HepG2 (cell line): ENCODE measurements around the gene SIGLEC10. TPM values are rescaled to one million over a fixed set of nuclear protein-coding genes. Genes with fewer than 3 reads are reported as not detected.

Source experiments
- FOXA1 ChIP-seq, 2 experiments: fragments of 450-650 bp in 1 of 2; sonication (generic) in 1 of 2; formaldehyde crosslinking in 1 of 2; IDR thresholded peaks; 2 replicates each; pipeline versions ENCODE4 v1.4.0 to v1.6.1; 2016 to 2020; ENCODE audit warnings: missing genetic modification reagents in 1 of 2
- KDM1A ChIP-seq: IDR thresholded peaks from 2 replicates; pipeline ENCODE4 v1.6.1; 2016; ENCODE audit warnings: missing compliant biosample characterization
- KLF13 ChIP-seq: sonication (generic); formaldehyde crosslinking; IDR thresholded peaks from 2 replicates; pipeline ENCODE4 v1.4.0; 2020; ENCODE audit warnings: mild to moderate bottlenecking, missing genetic modification reagents
- NFAT5 ChIP-seq: sonication (generic); formaldehyde crosslinking; IDR thresholded peaks from 2 replicates; pipeline ENCODE4 v1.4.0; 2020; ENCODE audit warnings: missing genetic modification reagents
- RNF219 ChIP-seq: sonication (generic); formaldehyde crosslinking; IDR thresholded peaks from 2 replicates; pipeline ENCODE4 v1.5.0; 2020; ENCODE audit warnings: mild to moderate bottlenecking, missing genetic modification reagents
- SCMH1 ChIP-seq: sonication (generic); formaldehyde crosslinking; IDR thresholded peaks from 2 replicates; pipeline ENCODE4 v1.9.0; 2021; ENCODE audit warnings: missing genetic modification reagents, mild to moderate bottlenecking, borderline replicate concordance
- SRF ChIP-seq: IDR thresholded peaks from 2 replicates; pipeline ENCODE4 v1.6.1; 2011; ENCODE audit warnings: mild to moderate bottlenecking, low read depth, low read length, moderate library complexity
- SUZ12 ChIP-seq: fragments of 150-350 bp; IDR thresholded peaks from 2 replicates; pipeline ENCODE4 v1.6.1; 2014; ENCODE audit warnings: low read depth, low read length
- TEF ChIP-seq: sonication (generic); formaldehyde crosslinking; IDR thresholded peaks from 2 replicates; pipeline ENCODE4 v1.5.0; 2020; ENCODE audit warnings: missing genetic modification reagents
- ZNF629 ChIP-seq: sonication (generic); formaldehyde crosslinking; conservative IDR thresholded peaks from 2 replicates; pipeline ENCODE4 v1.5.0; 2020; ENCODE audit warnings: missing genetic modification reagents
- ZSCAN30 ChIP-seq: sonication (generic); formaldehyde crosslinking; IDR thresholded peaks from 2 replicates; pipeline ENCODE4 v1.5.0; 2020; ENCODE audit warnings: mild to moderate bottlenecking, missing genetic modification reagents
- polyA plus RNA-seq, 8 experiments: library from polyadenylated mRNA; depleted of rRNA in 3 of 8; stranded (reverse) in 7 of 8; unstranded in 1 of 8; fragments of >200 nt; fragmentation: Illumina TruSeq in 4 of 8; extraction: Trizol in 4 of 8; gene quantifications; 2 replicates each; pipeline versions ENCODE4 v1.2.1 to v1.2.3, GENCODE V29; 2011 to 2016; ENCODE audit warnings: low read depth in 4 of 8, missing spikeins in 1 of 8, mixed read lengths in 1 of 8; ENCODE audit not compliant: insufficient read depth in 1 of 8
- total RNA-seq, 5 experiments: library from RNA; depleted of rRNA; stranded (reverse); fragments of >200 nt; fragmentation: Illumina TruSeq; extraction: Trizol; gene quantifications; 2 replicates each; pipeline ENCODE4 v1.2.3, GENCODE V29; 2016; ENCODE audit warnings: low read depth in 1 of 5
- TF ChIP-seq, protein P1 (sequence below): IDR thresholded peaks from 2 replicates; pipeline ENCODE4 v1.6.1; 2016; ENCODE audit warnings: low read depth, borderline replicate concordance
- TF ChIP-seq, protein P2 (sequence below): sonication (generic); formaldehyde crosslinking; IDR thresholded peaks from 2 replicates; pipeline ENCODE4 v1.4.0; 2020; ENCODE audit warnings: mild to moderate bottlenecking, missing genetic modification reagents, borderline replicate concordance
- TF ChIP-seq, protein P3 (sequence below), 2 experiments: fragments of 450-650 bp in 1 of 2; sonication (generic) in 1 of 2; formaldehyde crosslinking; IDR thresholded peaks; 2 replicates each; pipeline versions ENCODE4 v1.5.0 to v1.8.0; 2020 to 2022; ENCODE audit warnings: mild to moderate bottlenecking in 1 of 2, missing genetic modification reagents in 1 of 2
- TF ChIP-seq, protein P4 (sequence below): sonication (generic); formaldehyde crosslinking; IDR thresholded peaks from 2 replicates; pipeline ENCODE4 v1.4.0; 2020; ENCODE audit warnings: missing genetic modification reagents

Gene SIGLEC10
- total and polyA plus RNA-seq, 2 of the 13 experiments (the other 11 are each of a cell fraction or from before 2014, with no cell fraction given), result not detected

DNA sequence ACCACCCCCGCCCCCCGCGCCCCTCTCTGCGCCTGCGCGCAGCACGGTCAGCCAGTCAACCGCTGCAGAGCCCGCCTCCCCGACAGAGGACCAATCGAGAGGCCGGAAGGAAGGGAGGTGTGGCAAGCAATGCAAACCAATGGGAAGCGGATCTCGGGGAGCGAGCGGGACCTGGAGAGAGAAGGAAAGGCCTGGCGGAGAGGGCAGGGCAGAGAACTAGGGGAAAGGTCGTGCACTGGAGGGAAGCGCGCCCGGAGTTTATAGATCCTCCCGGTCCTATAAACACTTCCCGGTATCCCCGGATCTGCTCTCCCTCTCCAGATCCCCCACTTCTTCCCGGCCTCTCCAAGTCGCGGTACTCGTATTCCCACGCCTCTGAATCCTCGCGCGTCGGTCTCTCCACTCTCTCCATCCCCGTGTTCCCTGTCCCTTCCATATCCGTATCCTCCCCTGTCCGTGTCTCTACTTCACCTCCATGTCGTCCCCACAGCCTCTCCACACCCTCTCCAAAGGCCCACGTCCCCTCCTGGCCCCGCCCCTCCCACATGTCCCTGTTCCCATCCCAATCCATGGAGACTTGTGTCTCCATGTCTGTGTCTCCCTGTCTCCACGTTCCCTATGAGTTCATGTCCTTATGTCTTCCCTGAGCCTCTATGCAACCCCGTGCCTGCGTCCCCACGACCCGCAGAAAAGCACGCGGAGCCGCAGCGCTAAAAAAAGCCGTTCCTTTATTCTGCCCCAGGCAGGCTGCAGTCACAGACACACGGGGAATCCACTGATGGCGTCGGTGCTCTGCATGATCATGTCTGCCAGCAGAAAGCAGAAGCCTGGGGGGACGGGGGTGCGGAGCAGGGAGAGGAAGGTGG is 50.8 kb downstream of the SIGLEC10 start (continued):
- TF ChIP-seq, protein P1, sequence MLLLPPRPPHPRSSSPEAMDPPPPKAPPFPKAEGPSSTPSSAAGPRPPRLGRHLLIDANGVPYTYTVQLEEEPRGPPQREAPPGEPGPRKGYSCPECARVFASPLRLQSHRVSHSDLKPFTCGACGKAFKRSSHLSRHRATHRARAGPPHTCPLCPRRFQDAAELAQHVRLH (CRISPR knock-in tag), result no peak
- TF ChIP-seq NFAT5 (CRISPR knock-in tag) (no peak), SRF (no peak), KLF13 (CRISPR knock-in tag) (no peak), ZNF629 (0 out of 2 replicates have a peak, but pooled peaks have one; percentile 12), KDM1A (CRISPR knock-in tag) (no peak), FOXA1 (IDR thresholded peaks at IDR 0.05) (no peak), FOXA1 (CRISPR knock-in tag; IDR thresholded peaks at IDR 0.05) (no peak), ZSCAN30 (CRISPR knock-in tag) (no peak), SCMH1 (no peak), TEF (CRISPR knock-in tag) (no peak), SUZ12 (no peak), RNF219 (no peak)
- TF ChIP-seq, protein P2, sequence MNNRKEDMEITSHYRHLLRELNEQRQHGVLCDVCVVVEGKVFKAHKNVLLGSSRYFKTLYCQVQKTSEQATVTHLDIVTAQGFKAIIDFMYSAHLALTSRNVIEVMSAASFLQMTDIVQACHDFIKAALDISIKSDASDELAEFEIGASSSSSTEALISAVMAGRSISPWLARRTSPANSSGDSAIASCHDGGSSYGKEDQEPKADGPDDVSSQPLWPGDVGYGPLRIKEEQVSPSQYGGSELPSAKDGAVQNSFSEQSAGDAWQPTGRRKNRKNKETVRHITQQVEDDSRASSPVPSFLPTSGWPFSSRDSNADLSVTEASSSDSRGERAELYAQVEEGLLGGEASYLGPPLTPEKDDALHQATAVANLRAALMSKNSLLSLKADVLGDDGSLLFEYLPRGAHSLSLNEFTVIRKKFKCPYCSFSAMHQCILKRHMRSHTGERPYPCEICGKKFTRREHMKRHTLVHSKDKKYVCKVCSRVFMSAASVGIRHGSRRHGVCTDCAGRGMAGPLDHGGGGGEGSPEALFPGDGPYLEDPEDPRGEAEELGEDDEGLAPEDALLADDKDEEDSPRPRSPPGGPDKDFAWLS, result no peak
- TF ChIP-seq, protein P3, sequence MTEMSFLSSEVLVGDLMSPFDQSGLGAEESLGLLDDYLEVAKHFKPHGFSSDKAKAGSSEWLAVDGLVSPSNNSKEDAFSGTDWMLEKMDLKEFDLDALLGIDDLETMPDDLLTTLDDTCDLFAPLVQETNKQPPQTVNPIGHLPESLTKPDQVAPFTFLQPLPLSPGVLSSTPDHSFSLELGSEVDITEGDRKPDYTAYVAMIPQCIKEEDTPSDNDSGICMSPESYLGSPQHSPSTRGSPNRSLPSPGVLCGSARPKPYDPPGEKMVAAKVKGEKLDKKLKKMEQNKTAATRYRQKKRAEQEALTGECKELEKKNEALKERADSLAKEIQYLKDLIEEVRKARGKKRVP (CRISPR knock-in tag; IDR thresholded peaks at IDR 0.05), result peak in 1 of 2 experiments; percentile 42; a peak in 1 of 4 replicates
- TF ChIP-seq, protein P4, sequence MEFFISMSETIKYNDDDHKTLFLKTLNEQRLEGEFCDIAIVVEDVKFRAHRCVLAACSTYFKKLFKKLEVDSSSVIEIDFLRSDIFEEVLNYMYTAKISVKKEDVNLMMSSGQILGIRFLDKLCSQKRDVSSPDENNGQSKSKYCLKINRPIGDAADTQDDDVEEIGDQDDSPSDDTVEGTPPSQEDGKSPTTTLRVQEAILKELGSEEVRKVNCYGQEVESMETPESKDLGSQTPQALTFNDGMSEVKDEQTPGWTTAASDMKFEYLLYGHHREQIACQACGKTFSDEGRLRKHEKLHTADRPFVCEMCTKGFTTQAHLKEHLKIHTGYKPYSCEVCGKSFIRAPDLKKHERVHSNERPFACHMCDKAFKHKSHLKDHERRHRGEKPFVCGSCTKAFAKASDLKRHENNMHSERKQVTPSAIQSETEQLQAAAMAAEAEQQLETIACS (CRISPR knock-in tag), result no peak
